ENCODE data around the gene USF2.

Gene USF2

GRCh38 chr19:35253316-35254286 is 15.2 kb upstream of the USF2 start:
- TF ChIP-seq, protein P1, sequence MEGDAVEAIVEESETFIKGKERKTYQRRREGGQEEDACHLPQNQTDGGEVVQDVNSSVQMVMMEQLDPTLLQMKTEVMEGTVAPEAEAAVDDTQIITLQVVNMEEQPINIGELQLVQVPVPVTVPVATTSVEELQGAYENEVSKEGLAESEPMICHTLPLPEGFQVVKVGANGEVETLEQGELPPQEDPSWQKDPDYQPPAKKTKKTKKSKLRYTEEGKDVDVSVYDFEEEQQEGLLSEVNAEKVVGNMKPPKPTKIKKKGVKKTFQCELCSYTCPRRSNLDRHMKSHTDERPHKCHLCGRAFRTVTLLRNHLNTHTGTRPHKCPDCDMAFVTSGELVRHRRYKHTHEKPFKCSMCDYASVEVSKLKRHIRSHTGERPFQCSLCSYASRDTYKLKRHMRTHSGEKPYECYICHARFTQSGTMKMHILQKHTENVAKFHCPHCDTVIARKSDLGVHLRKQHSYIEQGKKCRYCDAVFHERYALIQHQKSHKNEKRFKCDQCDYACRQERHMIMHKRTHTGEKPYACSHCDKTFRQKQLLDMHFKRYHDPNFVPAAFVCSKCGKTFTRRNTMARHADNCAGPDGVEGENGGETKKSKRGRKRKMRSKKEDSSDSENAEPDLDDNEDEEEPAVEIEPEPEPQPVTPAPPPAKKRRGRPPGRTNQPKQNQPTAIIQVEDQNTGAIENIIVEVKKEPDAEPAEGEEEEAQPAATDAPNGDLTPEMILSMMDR (IDR thresholded peaks at IDR 0.05; ENCODE audit: low read depth, low read length) = no peak
- DNase-seq (ENCODE audit: low read depth in 2 of 2) = no peak

DNA sequence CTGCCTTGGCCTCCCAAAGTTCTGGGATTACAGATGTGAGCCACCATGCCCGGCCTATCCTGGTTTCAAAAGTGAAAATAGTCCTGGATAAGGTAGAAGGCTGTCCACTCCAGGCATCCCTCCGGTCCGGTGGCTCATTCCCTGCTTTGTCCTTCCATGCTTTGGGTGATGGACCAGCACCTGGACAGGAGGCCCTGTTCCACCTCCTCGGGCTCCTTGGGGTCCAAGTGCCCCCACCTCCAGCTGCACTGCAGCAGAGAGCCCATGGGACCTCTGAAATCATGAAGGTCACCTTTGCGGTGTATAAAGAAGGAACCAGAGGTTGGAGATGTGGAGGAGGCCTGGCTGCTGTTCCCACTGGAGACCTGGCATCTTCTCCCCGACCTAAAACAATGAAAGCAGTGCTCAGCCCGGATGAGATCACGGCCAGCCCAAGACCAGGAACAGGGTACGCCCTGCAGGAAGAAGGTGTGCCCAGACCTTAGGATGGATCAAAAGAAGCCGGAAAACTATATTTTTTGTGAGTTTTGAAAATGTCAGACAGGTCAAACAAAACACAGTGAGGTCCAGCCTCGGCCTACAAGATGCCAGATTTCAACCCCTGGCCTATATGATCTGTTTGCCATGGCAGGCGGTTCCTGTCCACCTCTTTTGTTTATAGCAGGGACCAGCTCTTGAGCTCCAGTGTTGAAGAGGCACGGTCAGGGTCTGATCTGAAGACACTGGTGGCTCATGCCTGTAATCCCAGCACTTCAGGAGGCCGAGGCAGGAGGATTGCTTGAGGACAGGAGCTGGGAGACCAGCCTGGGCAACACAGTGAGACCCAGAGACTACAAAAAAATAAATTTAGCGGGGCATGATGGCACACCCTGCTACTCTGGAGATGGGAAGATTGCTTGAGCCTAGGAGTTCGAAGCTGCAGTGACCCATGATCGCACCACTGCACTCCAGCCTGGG is 14.1 kb upstream of the USF2 start:
- H3K4me3 ChIP-seq (replicated peaks in 1 of 2; ENCODE audit: low read depth in 2 of 2, low read length in 2 of 2) = no peak overlapping the region
- TF ChIP-seq, protein P1 (IDR thresholded peaks at IDR 0.05; ENCODE audit: low read depth, low read length) = no peak
- no peak for DNase-seq (ENCODE audit: low read depth in 2 of 2)

More at GRCh38 chr19:35253316-35254286, 15.2 kb upstream of the USF2 start:
- H3K4me3 ChIP-seq (replicated peaks in 1 of 2; ENCODE audit: low read depth in 2 of 2, low read length in 2 of 2) = no peak overlapping the region

GRCh38 chr19:35256566-35256965 is 12.2 kb upstream of the USF2 start:
- no peak for DNase-seq (ENCODE audit: low read depth in 2 of 2)
- H3K4me3 ChIP-seq (replicated peaks in 1 of 2; ENCODE audit: low read depth in 2 of 2, low read length in 2 of 2) = no peak overlapping the region
- TF ChIP-seq, protein P1 (IDR thresholded peaks at IDR 0.05; ENCODE audit: low read depth, low read length) = no peak

- DNase-seq (ENCODE audit: low read depth in 2 of 2) = no peak
- no peak overlapping the region for H3K4me3 ChIP-seq (replicated peaks in 1 of 2; ENCODE audit: low read depth in 2 of 2, low read length in 2 of 2)
- TF ChIP-seq, protein P1 (IDR thresholded peaks at IDR 0.05; ENCODE audit: low read depth, low read length) = no peak
These were observed 11.7 kb upstream of the USF2 start for GRCh38 chr19:35257113-35257461.

DNA sequence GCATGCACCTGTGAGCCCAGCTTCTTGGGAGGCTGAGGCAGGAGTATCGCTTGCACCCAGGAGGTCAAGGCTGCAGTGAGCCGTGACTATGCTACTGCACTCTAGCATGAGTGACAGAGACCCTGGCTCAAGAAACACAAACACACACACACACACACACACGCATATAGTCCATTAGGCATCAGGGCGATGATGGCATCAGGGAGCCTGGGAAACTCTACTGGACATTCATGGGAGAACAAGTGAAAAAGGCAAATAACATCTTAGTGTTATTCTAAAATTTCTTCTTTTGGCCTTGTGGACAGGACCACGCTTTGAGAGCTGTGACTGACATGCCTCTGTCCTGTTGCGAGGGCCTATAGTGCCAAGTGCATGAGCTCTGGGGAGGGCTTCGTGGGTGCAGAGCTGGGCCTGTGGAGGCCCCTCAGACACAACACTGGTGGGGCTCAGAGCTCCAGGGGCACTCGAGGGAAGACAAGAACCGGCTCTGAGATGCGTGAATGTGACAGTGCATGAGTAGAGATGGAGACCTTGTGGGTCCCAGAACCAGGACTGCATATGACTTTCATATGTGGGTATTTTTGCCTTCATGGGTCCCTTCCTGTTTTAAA is 8.0 kb upstream of the USF2 start:
- TF ChIP-seq, protein P1 (IDR thresholded peaks at IDR 0.05; ENCODE audit: low read depth, low read length) = no peak
- no peak overlapping the region for H3K4me3 ChIP-seq (replicated peaks in 1 of 2; ENCODE audit: low read depth in 2 of 2, low read length in 2 of 2)
- DNase-seq (ENCODE audit: low read depth in 2 of 2) = no peak

DNA sequence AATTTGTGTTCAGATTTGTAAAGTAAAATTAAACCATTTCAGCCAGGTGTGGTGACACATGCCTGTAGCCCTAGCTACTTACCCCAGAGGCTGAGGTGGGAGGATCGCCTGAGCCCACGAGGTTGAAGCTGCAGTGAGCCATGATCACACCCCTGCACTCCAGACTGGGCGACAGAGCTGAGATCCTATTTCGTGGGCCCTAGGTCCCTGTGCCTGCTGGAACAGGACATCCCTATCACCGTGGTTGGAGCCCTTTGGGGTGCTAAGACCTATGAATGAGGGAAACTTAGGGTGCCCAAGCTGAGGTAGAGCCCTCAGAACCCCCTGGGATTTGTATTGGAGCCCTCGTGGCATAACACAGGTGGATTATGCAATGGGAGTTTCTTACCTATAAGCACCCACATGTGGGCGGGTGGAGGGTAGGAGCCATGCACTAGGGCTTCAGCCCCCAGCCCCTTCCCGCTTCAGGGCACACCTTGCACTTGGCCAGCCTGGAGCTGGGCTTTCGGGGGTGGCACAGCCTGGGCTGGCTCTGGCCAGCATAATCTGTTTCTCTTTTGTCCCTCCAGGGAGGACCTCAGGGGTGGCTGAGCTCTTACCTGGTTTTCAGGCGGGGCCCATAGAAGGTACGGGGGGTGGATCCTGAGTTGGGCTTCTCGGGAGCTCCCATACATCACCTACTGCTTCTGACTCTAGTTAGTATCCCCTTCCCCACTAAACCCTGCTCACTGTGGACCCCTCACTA is 7.2 kb upstream of the USF2 start:
- no peak overlapping the region for H3K4me3 ChIP-seq (replicated peaks in 1 of 2; ENCODE audit: low read depth in 2 of 2, low read length in 2 of 2)
- TF ChIP-seq, protein P1 (IDR thresholded peaks at IDR 0.05; ENCODE audit: low read depth, low read length) = no peak
- DNase-seq (ENCODE audit: low read depth in 2 of 2) = no peak
